GM18499 (cell line): Measurements from ENCODE around the gene MRRF.
"Not testable (repeated sequence)": the region's sequence is repeated elsewhere in the genome, so short reads cannot be mapped to it uniquely, and the experiment has no call there.

Experiments used
- ATAC-seq: cut with Tn5 transposase; IDR thresholded peaks from one replicate; pipeline ENCODE4 v1.9.1; 2021; ENCODE audit warnings: moderate number of reproducible peaks; ENCODE audit not compliant: insufficient read depth, unreplicated experiment

MRRF gene

DNA sequence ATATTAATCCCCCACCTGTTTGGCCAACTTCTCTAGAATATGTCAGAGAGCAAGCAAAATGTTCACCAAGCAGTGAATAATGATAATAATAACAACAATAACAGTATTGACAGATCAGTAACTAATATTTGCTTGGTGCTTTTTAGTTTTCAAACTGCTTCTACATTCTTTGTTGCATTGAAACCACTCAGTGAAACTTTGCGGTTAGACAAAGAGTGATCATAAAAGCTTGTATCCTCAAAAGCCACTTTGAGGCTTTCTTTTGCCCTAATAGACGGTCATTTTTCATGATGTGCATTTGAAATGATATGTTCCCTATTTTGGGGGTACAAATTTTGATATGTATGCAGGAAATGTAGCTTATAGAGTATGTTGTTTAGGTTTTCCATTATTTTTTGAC lies 62.5 kb downstream of the MRRF start:
- no peak for ATAC-seq

DNA sequence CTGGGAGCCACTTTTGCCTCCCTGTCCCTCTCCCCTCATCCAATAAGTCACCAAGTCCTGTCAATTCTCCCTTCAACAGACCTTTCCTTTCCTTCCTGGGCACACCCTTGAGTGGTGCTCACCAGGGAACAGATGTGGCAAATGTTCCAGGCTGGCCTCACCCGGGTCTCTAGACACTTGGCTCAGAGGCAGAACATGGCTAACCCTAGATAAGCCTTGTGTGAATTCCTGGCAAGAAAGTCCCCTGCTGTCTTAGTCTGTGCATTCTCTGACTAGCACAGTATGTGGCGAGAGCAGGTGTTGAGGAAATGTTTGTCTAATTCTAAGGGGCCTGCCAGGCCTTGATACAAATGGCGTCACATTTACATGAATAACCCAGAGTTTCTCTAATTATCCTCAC lies 64.9 kb downstream of the MRRF start:
- no peak for ATAC-seq

DNA sequence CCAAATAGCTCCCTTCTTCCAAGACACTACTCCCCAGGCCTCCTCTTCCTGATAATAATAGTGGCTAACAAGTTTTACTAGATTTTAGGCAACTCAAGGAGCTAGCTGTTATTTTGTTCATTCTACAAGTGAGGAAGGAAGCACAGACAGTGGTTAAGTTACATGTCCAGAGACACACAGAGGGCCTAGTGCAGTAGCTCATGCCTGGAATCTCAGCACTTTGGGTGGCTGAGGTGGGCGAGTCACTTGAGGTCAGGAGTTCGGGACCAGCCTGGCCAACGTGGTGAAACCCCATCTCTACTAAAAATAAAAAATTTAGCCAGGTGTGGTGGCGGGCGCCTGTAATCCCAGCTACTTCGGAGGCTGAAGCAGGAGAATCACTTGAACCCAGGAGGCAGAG lies 65.8 kb downstream of the MRRF start:
- not testable (repeated sequence) for ATAC-seq

DNA sequence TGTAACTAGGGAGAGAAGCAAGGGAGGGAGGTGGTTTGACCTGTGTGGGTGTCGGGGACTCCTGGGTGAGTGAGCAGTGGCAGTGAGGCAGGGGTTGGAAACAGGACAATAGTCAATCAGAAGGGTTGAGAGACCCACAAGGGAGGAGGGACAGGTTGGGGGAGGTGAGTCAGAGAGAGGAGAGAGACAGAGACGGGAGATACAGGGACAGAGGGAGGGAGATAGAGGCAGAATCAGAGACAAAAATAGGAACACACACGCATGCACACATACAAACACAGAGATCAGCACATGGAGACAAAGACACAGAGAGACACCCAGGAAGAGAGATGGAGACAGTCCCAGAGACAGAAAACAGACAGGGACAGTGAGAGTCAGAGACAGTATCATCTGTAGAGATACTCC lies 66.8 kb downstream of the MRRF start:
- ATAC-seq = no peak

DNA sequence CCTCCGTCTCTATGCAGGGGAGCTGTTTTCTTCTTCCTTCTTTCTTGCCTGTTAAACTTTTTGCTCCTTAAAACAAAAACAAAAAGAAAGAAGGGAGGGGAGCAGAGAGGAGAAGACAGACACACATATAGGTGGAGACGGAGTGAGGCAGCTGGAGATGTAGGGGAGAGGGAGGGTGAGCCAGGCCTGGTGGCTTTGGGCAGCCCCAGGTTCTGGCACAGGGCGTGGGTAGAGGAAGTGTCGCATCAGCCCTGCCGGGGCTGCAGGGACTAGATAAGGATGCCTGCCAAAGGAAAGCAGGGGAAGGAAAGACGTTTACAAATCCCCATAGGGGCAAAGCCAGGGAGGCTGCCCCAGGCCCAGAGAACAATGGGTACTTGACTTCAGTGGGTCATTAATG lies 67.4 kb downstream of the MRRF start:
- no peak for ATAC-seq

DNA sequence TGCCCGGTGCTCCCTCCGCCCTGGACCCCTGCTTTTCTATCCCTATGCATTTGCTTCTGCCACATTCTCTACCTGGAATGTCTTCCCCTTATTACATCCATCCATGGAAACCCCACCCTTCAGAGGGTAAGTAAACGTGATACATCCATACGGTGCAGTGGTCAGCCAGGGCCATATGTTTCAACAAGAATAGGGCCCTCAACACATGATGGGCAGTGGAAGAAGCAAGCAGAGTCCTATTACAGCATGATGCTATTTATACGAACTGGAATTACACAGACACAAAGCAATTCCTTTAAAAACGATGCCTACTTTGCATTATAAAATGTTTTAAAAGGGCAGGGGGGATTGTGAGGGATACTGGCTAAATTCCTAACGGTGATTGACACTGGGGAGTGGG lies 68.0 kb downstream of the MRRF start:
- ATAC-seq = no peak

DNA sequence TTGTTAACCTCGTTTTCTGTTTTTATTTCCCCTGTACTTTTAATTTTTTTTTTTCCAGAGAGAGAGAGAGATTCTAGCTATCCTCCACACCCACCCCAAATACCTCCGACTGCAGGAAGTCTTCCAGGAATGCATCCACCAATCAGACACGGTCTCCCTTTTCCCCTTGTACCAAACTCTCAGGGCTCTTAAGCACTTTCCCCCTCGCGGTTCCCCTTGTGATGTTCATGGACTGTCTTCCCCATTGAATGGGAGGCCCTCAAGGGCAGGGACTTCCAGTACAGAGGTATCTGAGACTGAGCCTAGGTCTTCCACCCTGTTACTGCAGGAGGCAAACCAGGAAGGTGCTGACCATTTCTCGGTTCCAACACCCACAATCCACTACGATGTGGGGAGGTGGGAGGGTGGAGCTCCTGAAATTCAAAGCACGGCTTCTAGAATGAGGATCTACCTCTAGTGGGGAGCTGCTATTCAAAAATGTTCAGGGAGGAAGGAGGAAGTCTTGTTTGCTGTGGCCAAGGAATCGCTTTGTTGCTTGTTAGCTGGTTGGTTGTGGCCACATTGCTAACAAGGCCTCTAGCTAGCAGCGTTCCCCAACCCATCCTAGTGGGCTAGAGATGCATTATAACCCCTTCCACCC lies 68.6 kb downstream of the MRRF start:
- no peak for ATAC-seq

DNA sequence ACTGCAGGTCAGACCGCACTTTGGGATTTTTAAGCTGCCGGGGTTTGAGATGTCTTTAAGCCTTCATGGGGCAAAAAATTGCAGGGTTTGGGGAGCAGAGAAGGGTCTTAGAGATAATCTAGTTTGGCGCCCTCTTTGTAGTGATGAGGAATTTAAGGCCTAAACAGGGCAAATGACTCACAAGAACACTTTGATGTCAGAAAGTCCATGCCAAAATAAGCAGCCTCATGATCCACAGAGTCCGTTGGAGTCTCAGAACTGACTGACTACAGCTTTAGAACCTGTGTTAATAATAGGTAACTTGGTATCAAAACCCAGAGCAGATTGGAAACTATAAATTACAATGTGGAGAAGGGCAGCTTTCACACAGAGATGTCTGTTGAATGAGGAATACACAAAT lies 70.2 kb downstream of the MRRF start:
- ATAC-seq = no peak

DNA sequence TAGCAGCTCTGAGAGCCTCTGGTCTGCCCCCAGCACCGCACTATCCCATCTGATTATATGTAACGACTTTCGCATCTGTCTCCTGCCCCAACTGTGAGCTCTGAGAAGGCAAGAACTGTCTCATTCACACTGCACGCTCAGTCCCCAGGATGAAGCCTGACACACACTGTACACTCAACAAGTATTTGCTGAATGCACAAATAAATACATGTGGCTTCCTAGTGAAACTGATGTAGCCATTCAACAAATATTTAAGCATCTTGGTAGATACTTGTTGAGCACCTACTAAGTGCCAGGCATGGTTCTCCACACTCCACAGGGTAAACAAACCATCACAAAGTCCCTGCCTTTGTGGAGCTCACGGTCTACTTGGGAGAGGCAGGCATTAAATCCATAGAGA lies 71.5 kb downstream of the MRRF start:
- no peak for ATAC-seq

DNA sequence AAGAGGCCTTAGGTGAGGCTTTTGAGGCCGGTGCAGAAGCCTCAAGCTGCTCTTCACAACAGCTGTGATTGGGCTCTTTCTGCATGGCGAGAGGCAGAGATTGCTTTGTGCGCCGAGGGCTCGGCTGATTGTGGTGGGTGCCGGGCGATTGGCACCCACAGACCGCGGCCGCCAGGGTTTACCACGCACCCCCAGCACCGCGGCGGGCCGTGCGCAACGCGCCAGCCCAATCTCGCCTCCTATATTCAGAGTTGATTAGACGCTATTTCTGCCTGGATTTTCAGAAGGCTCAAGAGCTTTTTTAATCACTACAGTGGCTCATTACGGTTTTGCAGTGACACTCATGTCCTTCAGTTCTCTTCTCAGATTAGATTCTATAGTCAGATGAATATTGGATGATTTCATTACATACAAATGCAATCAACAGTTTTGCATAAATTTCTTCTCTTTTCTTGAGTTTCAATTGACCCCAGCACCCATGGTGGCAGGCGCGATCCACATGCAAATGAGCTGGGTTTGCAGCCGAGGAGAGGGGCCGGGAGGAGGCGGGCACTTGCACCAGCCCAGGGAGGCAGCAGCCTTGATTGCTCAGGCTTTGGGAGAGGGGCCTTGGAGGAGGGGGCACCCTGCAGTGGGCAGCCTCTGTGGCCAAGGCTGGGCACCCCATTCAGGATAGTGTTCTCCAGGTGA lies 72.3 kb downstream of the MRRF start:
- ATAC-seq = no peak

DNA sequence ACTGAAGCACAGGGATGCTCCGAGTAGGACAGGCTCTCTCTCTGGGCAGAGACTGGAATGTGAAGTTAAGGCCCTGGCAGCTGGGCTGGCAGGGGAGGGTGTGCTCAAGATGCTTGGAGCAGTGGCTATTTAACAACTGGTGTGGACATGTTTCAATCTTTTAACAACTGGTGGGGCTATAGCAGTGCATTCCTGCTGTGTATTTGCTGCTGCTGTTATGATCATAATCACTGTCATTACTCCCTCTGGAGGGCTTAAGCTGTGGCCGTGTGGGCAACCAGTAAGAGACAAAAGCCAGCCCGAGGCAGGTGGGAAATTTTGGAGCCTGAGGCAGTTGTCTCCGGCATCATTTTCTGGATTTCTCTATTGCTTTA lies 72.9 kb downstream of the MRRF start:
- ATAC-seq = no peak

DNA sequence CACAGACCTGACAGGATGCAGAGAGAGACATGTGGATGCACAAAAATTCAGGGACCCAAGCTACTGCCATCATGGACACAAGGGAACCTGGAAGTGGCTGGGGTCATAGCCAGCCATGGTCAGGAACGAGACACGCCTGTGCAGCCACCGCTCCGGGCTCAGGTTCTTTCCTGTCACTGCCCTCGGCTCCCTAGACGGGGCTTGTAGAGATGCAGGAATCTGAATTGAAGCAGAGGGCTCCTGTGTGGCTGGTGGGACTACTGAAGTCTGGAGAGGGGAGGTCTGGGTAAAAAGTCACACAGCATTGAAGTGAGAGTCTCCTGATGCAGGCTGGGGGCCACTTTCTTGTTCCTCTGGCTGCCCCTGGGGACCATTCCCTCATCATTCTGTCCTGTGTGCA lies 73.9 kb downstream of the MRRF start:
- ATAC-seq = no peak

DNA sequence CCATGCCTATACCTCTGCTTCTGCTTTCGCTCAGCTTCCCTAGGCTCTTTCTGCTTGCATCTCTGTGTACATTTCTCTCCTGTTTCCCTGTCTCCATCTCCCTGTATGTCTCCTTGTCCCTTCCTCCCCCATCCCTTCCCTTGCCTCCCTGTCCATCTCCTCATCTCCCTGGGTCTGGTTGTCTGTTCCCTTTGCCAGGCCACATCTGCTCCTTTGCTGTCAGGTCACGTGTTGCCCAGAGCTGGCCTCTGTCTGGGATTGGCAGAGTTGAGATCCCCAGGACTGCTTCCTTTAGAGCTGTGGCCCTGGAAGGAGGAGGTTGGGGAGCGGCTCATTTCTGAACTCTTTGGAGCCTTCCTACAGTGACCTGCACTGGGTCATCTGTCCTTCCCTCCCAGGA lies 74.3 kb downstream of the MRRF start:
- no peak for ATAC-seq

DNA sequence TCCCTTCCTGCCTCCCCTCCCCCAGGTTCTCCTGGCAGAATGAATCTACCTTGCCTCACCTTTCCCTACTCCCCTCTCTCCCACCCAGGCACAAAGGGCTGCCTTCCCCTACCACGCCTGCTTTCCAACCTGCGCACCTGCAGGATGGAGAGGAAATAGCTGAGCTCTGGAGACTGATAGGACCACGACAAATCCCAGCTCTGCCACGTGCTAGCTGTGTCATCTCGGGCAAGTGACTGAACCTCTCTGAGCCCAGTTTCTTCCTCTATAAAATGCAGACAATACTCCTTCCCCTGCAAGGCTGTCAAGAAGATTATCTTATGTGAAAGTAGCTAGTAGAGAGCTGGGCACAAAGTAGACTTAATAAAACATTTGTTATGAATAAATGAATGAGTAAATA lies 74.9 kb downstream of the MRRF start:
- no peak for ATAC-seq

DNA sequence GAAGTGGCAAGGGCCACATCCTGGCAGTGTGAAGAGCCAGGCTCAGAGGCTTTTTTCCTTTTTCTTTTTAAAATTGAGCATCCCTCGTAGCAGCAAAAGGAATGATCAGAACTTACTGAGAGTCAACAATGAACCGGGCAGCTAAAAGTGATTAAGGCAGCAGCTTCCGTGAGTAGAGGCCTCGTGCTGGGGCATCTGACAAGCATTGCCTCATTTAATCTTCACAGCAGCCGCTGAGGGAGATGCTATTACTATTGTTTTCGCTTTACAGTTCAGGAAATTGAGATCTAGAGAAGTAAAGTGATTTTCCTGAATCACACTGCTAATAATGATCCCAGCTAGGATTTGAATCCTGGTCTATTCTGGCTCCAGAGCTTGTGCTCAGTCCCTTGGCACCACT lies 75.5 kb downstream of the MRRF start:
- ATAC-seq = no peak

DNA sequence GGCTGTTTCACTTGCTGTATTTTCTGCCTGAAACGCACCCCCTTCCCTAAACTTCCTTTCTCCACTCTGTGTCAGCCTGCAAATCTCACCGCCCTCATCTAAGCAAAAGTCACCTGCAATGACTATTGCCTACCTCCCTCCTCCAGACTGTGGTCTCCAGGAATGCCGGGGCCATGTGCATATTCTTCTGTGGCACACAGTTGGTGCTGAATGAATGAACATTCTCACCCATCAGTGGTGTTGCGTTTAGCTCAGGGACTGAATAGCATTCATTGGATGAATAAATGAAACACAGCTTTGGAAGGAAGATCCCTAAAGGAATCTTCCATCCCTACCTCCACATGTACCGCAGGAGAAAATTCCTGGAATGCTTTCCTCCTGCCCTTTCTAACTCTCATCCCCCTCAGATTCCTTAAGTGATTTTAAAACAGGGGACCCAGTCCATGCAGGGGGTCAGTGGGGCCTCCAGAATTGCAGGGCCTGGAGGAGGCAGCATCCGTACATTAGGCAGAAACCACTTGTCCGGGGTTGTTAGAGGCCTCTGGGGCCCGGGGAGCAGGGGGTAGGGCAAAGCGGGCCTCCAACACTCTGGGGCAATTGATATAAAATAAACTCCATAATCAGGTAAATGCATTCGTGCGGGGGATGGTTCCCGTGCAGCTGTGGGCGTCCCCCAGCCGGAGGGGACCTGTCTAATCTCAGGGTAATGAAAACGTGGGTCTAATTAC lies 77.8 kb downstream of the MRRF start:
- ATAC-seq = no peak

DNA sequence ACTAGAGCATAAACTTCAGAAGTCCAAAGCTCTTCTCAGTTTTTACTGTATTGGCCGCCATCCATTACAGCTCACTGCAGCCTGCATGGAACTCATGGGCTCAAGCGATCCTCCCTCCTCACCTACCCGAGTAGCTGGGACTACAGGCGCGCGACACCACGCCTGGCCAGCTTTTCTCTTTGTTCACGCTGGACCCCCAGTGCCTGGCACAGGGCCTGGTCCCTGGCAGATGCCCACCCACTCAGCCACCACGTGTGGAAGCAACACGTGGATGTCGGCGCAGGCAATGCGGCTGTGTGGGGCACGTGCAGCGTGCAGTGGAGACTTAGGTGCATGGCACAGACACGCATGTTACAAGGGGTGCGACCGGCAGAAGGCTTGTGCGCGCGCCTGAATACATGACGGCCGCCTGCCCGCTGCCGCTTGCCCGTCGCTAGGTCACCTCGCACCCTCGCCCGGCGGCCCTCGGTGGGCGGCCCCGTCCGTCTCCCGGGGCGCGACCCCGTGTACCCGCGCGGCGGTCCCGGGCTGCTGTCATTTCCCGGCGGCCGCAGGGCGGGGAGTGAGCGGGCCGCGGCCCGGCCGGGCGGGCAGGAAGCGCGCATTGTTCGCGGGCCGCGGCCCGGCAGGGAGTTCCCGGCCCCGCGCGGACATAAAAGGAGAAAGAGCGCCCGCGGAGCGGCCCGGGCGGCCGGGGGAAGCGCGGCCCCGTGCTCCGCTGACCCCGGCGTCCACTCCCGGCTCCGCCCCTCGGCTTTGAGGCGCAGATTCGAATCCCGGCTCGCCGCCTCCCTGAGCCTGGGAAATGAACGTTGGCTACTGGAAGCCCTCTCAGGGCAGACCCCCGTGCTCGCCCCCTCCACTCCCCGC lies 82.0 kb downstream of the MRRF start:
- no peak for ATAC-seq

DNA sequence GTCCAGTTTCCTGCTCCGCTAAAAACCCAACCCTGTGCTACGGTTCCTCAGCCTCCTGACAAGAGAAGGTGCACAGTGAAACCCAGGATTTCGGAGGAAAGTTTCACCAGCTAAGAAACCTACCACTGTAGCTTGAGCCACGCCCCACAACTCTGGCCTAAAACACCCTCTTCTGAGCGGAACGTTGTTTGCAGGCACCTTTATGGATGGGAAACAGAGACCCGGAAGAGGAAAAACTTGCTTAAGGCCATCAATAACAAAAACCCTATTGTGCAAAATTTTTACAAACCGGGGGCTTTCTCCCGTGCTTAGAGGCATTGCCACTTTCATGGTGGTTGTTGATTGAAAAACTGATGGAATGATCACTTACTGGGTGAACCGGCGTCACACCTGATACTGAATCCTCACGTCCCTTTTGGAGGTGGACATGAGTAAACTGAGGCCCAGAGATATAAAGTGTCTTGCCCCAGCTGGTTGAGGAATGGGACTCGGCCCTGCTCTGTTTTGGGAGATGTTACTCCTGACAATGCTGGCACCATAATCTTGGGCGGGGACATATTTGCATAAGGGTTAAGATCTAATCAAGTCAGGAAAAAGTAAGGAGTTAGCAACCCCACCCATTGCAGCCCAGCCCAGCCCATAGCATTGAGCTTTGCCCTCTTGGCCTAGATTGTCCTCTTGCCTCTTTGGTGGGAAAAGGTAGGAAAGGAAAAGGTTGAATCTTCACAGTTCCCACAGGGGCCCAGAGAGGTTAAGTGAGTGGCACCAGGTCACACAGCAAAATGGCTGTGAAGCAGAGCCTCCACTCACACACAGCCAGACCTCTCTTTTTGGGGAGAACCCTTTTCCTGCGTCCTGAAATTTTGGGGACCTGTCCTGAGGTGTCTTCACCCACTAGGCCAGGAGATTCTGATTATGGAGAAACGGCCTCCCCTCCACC lies 82.9 kb downstream of the MRRF start:
- ATAC-seq = no peak

DNA sequence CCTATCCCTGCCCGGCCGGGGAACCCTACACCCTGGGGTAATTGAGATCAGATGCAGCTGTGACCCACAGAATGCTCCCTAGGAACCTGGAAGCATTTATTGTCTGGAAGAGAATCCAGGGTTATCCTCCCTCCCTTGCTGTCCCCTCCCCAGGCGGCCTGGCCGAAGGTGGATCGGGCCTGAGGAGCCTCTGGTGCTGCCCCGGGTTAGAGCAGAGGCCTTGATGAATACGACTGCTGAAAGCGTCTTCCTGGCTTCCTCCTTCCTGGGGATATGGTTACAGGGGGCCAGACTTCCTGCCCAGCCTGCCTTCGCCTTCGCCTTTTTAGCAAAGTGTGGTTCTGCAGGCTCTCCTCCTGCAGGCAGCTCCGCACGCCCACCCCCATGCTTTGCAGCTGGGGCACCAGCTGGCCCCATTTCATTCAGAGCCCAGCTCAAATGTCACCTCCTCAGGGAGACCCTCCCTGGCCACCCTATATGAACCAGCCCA lies 83.7 kb downstream of the MRRF start:
- no peak for ATAC-seq

DNA sequence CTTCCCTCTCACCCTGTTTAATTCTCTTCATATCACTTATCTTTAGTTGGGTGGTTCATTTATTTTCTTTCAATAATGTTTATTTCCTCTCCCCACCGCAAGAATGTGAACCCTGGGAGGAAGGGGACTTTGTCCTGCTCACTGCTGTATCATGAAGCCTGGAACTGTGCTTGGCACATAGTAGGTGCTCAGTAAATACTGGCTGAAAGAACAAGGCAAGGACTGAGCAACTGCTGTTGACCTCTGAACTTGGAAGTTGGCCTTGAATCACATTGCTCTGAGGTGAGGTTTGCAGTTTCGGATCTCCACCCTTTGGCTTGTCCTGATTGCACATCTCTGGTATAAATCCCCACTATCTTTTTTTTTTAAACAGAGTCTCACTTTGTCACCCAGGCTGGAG lies 84.1 kb downstream of the MRRF start:
- no peak for ATAC-seq
